GM12891 (cell line): ENCODE measurements around the gene CYP2A6.
"Not testable (repeated sequence)": the region's sequence is repeated elsewhere in the genome, so short reads cannot be mapped to it uniquely, and the experiment has no call there.

ENCODE experiments used
- DNase-seq: peaks from one replicate; pipeline ENCODE4 v3.0.0; 2011; ENCODE audit warnings: low spot score; ENCODE audit not compliant: insufficient read length
- FAIRE-seq: peaks from 2 replicates; lab custom pipeline; 2011; peaks lifted over from hg19 to GRCh38; lab: Jason Lieb, UNC
- PAX5 ChIP-seq: IDR thresholded peaks from 2 replicates; pipeline ENCODE4 v1.6.1; 2011; ENCODE audit warnings: low read length, moderate library complexity, mild to moderate bottlenecking; ENCODE audit not compliant: insufficient read depth, severe bottlenecking
- POLR2A ChIP-seq: IDR thresholded peaks from 2 replicates; pipeline ENCODE4 v1.6.1; 2011; ENCODE audit warnings: low read depth, low read length, control low read depth
- POLR2AphosphoS5 ChIP-seq: IDR thresholded peaks from 2 replicates; pipeline ENCODE4 v1.6.1; 2011; ENCODE audit warnings: low read depth, low read length, control low read depth
- POU2F2 ChIP-seq: IDR thresholded peaks from 2 replicates; pipeline ENCODE4 v1.6.1; 2011; ENCODE audit warnings: low read depth, mild to moderate bottlenecking, control low read depth, low read length, moderate library complexity
- SPI1 ChIP-seq: IDR thresholded peaks from 2 replicates; pipeline ENCODE4 v1.6.1; 2011; ENCODE audit warnings: low read depth, low read length, control low read depth
- TAF1 ChIP-seq: IDR thresholded peaks from 2 replicates; pipeline ENCODE4 v1.6.1; 2011; ENCODE audit warnings: low read depth, low read length, control low read depth

Gene CYP2A6

DNA sequence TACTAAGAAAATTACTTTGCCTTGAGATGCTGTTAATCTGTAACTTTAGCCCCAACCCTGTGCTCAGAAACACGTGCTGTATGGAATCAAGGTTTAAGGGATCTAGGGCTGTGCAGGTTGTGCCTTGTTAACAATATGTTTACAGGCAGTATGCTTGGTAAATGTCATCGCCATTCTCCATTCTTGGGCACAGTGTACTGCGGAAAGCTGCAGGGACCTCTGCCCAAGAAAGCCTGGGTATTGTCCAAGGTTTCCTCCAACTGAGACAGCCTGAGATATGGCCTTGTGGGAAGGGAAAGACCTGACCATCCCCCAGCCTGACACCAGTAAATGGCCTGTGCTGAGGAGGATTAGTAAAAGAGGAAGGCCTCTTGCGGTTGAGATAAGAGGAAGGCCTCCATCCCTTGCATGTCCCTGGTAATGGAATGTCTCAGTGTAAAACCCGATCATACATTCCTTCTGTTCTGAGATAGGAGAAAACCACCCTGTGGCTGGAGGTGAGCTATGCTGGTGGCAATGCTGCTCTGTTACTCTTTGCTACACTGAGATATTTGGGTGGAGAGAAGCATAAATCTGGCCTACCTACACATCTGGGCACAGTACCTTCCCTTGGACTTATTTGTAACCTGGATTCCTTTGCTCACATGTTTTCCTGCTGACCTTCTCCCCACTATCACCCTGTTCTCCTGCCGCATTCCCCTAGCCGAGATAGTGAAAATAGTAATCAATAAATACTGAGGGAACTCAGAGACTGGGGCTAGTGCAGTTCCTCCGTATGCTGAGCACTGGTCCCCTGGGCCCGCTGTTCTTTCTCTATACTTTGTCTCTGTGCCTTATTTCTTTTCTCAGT lies 27.3 kb downstream of the CYP2A6 start:
- not testable (repeated sequence) for DNase-seq, FAIRE-seq
- TF ChIP-seq SPI1 = peak; percentile 71

DNA sequence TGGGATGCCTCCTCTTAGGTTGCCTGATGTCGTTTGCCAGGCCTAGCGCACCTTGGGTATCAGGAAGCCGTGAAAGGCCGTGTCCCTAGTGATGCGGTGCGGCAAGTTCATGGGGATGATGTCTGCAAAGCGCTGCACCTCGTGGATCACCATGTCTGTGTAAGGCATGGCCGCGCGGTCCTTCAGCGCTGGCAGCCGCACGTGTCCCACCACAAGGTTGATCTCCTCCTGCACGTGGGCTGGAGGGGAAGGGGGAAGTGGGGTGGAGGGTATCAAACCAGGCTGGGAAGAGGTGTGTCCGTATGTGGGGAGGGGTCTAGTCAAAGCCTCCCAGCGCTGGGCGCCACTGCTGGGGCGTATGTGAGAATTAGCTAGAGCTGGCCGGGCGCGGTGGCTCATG lies 28.1 kb downstream of the CYP2A6 start:
- FAIRE-seq (no peak), DNase-seq (no peak)
- no peak for TF ChIP-seq PAX5
- TF ChIP-seq TAF1 = no peak
- no peak for TF ChIP-seq SPI1
- TF ChIP-seq POU2F2 = no peak
- TF ChIP-seq POLR2AphosphoS5 = no peak
- no peak for TF ChIP-seq POLR2A

DNA sequence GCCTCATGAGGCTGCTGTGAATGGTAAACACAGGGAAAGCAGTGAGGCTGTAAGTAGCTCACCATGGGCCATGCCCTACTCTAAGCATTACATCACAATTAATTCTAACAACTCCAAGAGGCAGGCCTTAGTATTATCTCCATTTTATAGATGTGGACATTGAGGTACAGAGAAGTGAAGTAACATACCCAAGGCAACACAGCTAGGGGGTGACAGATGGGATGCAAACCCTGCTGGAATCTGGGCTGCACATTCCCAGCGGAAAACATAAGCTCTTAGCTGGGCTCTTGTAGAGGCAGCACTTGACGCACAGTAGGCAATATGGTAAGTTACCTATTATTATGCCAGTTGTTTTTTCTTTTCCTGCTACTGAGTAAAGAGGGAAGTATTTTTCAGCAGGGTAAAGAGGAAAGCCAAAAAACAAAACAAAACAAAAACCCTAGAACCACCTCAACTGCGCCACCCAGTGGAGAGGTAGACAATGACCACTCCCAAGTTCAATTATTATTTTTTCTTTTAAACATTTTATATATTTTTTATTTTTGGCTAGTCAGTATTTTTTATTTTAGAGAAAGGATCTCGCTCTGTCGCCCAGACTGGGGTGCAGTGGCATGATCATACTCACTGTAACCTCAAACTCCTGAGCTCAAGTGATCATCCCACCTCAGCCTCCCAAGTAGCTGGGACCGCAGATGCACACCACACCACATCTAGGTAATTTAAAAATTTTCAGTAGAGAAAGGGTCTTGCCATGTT lies 30.6 kb downstream of the CYP2A6 start:
- FAIRE-seq, DNase-seq: not testable (repeated sequence)

DNA sequence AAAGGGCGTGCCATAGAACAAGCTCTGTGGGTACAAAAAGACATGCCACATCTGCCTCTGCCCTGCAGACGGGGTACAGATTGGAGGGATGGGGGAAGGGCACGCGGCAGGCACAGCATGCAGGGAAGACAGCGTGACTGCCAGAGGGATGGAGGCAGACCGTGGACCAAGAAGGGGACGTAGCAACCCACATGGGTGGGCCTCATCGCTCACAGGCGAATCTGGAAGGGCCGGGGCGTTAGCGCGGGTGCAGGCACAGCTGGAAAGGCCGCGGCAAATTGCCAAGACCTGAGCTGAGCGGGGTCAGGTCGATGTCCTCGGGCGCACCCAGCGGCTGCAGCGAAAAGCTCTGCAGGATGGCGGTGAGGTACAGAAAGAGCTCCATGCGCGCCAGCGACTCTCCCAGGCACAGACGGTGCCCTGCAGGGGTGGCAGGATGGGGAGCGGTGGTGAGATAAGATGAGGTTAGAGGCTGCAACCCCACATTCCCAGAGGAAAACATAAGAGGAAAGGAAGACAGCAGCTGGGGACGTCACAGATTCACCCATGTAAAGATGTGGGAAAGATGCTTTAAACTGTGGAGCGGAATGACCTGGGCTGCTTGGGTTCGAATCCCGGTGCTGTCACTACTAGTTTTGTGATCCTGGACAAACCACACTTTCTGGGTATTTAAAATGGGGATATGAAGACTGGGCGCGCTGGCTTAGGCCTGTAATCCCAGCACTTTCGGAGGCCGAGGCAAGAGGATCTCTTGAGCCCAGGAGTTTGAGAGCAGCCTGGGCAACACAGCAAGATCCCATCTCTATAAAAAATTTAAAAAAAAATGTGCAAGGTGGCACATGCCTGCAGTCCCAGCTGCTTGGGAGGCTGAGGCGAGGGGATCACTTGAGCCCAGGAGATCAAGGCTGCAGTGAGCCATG lies 31.5 kb downstream of the CYP2A6 start:
- peak; percentile 93 for FAIRE-seq

DNA sequence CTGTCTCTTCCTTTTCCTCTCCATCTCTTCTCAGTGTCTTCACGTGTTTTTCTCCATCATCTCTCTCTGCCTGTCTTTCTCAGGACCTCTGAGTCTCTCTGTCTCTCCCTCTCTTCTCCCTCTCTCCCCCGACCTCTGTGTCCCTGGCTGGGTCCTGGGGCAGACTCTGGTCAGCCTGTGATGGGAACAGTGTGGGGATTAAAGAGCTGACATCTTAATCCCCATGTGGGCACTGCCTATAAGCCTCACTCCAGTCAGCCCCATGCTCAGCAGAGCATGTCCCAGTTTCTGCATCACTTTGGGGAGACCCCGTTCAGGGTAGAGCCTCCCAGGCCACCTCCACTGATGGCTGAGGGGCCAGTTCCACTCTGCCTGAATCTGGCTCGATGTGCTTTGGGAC lies 35.0 kb downstream of the CYP2A6 start:
- no peak for DNase-seq
- FAIRE-seq = no peak
- no peak for TF ChIP-seq POLR2A
- TF ChIP-seq PAX5 = no peak
- no peak for TF ChIP-seq SPI1
- TF ChIP-seq TAF1 = no peak
- TF ChIP-seq POU2F2 = no peak
- no peak for TF ChIP-seq POLR2AphosphoS5

More for the DNA sequence above, 31.5 kb downstream of the CYP2A6 start:
- DNase-seq = not testable (repeated sequence)

DNA sequence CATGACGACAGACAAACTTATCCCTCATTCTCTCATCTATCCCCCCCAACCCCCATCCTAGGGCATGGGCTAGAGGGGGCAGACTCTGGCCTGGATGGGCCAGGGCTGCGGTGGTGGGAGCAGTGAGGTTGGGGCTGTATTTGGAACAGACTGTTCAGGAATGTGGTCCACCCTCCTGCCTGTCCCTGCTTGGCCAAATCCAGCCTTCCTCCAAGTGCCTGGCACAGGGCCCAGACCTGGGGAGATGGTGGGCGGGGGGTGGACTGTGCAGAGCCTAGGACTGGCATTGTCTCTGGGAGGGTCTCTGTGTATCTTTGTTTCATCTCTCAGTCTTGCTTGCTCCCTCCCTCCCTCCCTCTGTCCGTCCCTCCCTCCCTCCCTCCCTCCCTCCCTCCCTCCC lies 37.1 kb downstream of the CYP2A6 start:
- no peak for TF ChIP-seq TAF1
- TF ChIP-seq PAX5 = no peak
- TF ChIP-seq SPI1 = no peak
- no peak for TF ChIP-seq POLR2AphosphoS5
- TF ChIP-seq POU2F2 = no peak
- no peak for TF ChIP-seq POLR2A
- no peak for FAIRE-seq
- DNase-seq = no peak

DNA sequence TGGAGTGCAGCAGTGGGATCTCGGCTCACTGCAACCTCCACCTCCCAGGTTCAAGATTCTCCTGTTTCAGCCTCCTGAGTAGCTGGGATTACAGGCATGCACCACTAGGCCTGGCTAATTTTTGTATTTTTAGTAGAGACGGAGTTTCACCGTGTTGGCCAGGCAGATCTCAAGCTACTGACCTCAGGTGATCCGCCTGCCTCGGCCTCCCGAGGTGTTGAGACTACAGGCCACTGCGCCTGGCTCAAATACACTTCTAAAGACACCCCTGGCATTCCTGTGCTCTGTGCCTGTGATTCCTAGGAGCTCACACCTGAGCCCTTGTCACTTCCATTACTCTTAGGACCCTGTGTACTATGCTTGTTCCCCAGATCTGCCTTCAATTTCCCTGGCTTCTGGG lies 37.7 kb downstream of the CYP2A6 start:
- FAIRE-seq, DNase-seq: not testable (repeated sequence)

DNA sequence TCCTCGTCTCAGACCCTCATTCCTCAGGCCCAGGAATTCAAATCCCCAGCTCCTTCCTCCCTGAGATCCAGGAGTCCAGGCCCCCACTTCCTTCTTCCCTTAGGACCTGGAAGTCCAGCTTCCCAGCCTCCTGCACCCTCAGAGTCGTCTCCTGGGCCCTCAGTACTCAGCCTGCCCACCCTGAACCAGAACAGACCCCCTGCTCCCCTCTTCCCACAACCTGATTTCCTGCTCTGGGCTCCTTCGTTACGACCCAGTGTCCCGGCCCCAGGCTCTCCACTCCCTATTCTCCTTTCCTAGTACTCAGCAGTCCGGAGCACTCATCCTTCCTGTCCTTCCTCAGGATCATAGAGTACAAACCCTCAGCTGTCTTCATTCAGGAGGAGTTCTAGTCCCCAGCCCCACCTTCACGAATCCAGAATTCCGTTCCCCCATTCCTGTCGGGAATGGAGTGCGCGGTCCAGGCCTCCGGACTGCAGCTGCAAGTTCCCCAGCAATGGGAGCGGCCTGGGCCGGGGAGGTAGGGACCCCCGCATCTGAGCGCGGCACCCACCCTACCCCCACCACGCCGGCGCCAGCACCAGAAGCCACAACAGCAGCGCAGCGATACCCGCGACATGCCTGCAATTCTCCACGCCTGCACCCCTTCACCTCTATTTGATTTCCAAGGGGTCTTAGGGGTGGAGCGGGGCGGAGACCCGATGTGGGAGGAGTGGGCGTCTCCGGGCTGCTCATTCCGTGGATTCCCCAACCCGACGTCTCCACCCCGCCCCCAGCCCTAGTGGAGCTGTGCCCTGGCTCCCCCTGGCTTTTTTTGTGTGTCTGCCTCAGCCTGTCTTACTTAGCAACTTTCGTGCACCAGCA lies 38.5 kb downstream of the CYP2A6 start:
- FAIRE-seq (no peak), DNase-seq (no peak)
- TF ChIP-seq POLR2AphosphoS5 (no peak), SPI1 (no peak), TAF1 (no peak), POU2F2 (no peak), POLR2A (no peak), PAX5 (no peak)

DNA sequence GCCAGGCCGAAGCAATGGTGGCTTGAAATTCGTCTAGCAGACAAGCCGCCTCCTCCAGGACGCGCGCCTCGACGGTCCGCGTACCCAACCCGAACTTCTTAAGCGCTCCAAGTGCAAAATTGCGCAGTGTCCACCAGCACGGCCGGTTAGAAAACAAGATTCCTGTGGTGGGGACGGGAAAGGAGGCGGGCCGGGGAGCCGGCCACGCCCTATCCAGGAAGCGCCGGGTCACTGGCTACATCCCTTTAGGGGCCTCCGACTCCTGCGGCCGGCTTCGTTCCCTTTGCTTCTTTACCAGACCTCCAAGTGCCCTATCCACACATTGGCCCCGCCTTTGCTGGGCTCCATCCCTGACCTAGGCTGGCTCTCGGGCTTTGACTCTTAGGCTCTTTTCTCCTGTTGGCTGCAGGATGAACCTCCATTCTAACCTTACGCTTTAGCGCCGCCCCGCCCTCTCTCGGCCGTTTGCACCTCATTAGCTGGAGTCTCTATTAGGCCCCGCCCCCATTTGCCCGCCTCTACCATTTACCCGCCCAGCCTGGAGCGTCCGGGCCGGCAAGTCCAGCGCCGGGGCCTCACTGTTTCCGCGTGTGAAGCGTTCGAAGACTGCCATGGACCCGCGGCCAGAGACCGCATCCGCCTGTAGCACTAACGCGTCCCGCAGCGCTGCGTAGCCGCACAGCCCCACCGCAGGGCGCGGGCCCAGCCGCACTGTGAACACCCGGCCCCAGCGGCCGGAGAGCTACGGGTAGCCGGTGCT lies 39.4 kb downstream of the CYP2A6 start:
- peak; percentile 70 for FAIRE-seq
- DNase-seq = not testable (repeated sequence)

DNA sequence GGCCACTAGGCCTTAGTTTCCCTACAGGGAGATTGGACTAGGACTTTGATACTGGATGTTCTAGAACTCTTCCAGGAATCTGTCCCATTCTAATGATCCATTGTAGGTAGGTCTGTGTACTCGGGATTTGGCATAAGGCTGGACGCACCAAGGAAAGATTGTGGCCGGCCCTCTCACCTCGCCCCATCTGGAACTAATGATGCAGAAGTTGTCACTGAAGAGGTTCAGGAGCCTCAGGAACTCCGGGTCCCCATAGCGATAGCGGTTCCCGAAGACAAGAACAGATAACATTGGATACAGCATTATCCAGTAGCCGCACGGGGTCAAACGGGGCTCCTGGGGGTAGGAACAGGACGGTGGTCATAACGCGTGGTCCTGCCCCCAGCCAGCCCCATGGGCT lies 40.1 kb downstream of the CYP2A6 start:
- TF ChIP-seq POU2F2 (no peak), POLR2AphosphoS5 (no peak), TAF1 (no peak), SPI1 (no peak)
- FAIRE-seq (peak; percentile 51), DNase-seq (no peak)
